ENCODE results near the gene SMOC2. TPM values are rescaled to one million over a fixed set of nuclear protein-coding genes. Genes with fewer than 3 reads are reported as not detected.

The SMOC2 gene
- total and polyA plus RNA-seq, 2 of the 13 experiments (the other 11 are each of a cell fraction or from before 2014, with no cell fraction given): not detected

DNA sequence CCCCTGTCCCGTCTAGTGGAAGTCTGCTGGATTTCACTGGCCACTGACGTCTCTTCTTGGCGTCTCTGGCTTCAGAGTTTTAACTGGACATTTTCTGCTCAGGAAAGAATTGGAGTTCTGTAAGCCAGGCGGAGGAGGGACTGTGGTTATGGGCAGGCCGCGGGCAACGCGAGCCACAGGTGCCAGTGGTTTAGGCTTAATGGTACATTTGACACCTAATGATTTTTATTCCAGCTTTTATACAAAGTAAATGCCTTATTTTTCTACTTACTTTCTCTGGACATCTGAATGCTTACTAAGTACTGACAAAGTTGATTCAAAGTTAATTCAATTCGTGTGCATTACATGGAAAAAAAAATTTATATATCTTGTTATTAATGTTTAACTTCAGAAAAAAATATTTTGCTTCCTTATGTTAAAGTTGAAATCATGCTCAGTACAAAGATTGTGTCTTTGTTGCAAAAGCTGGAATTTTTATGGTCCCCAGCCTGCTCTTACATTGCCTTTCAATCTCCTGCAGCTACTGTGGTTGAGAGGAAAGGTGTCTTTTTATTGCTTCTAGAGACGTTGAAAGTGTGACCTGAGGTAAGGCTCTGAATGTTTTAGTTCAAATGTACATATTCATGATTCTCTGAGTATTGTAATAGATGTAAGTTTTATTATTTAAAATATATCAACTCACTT, 231.0 kb downstream of the SMOC2 start:
- Histone ChIP-seq H3K4me3 (replicated peaks in 1 of 3; ENCODE audit: insufficient read depth in 1 of 3, low read depth in 2 of 3, low read length in 3 of 3) (no peak overlapping the region), H3K27ac (ENCODE audit: extremely low read length, insufficient read depth, low read length) (no peak overlapping the region), H3K4me2 (ENCODE audit: low read depth, low read length) (no peak overlapping the region), H4K20me1 (ENCODE audit: insufficient read depth, low read length) (no peaks in the 10 kb centered on the region), H3K4me1 (ENCODE audit: insufficient read depth, low read length) (no peaks in the 10 kb centered on the region), H3K9me3 (ENCODE audit: low read length) (no peaks in the 10 kb centered on the region), H3K36me3 (replicated peaks in 1 of 2; ENCODE audit: control insufficient read depth in 1 of 2, insufficient read depth in 2 of 2, low read length in 2 of 2) (no peaks in the 10 kb centered on the region), H2AFZ (ENCODE audit: low read length) (no peak overlapping the region), H3K27me3 (ENCODE audit: control insufficient read depth in 1 of 2, insufficient read depth in 2 of 2, low read length in 2 of 2) (peaks cover 7 to 52% of the 10 kb centered on the region in 2 experiments; a peak in 3 of 5 replicates), H3K79me2 (ENCODE audit: insufficient read depth, low read length) (no peaks in the 10 kb centered on the region), H3K9ac (ENCODE audit: insufficient read depth, low read depth, low read length) (no peak overlapping the region)
- TF ChIP-seq, protein P1, sequence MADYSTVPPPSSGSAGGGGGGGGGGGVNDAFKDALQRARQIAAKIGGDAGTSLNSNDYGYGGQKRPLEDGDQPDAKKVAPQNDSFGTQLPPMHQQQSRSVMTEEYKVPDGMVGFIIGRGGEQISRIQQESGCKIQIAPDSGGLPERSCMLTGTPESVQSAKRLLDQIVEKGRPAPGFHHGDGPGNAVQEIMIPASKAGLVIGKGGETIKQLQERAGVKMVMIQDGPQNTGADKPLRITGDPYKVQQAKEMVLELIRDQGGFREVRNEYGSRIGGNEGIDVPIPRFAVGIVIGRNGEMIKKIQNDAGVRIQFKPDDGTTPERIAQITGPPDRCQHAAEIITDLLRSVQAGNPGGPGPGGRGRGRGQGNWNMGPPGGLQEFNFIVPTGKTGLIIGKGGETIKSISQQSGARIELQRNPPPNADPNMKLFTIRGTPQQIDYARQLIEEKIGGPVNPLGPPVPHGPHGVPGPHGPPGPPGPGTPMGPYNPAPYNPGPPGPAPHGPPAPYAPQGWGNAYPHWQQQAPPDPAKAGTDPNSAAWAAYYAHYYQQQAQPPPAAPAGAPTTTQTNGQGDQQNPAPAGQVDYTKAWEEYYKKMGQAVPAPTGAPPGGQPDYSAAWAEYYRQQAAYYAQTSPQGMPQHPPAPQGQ (CRISPR knock-in tag; IDR thresholded peaks at IDR 0.05; ENCODE audit: borderline replicate concordance): no peak
- TF ChIP-seq DNMT1 (CRISPR knock-in tag; IDR thresholded peaks at IDR 0.05): no peak
- no peak for TF ChIP-seq ZNF335 (CRISPR knock-in tag; IDR thresholded peaks at IDR 0.05)
- no peak for TF ChIP-seq SMARCE1 (IDR thresholded peaks at IDR 0.05; ENCODE audit: borderline replicate concordance)
- no peak for TF ChIP-seq ZNF235 (CRISPR knock-in tag; IDR thresholded peaks at IDR 0.05; ENCODE audit: borderline replicate concordance)
- TF ChIP-seq, protein P2, sequence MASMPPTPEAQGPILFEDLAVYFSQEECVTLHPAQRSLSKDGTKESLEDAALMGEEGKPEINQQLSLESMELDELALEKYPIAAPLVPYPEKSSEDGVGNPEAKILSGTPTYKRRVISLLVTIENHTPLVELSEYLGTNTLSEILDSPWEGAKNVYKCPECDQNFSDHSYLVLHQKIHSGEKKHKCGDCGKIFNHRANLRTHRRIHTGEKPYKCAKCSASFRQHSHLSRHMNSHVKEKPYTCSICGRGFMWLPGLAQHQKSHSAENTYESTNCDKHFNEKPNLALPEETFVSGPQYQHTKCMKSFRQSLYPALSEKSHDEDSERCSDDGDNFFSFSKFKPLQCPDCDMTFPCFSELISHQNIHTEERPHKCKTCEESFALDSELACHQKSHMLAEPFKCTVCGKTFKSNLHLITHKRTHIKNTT (CRISPR knock-in tag; IDR thresholded peaks at IDR 0.05): no peak
- no peak for TF ChIP-seq HOXA5 (CRISPR knock-in tag; IDR thresholded peaks at IDR 0.05)
- TF ChIP-seq, protein P3, sequence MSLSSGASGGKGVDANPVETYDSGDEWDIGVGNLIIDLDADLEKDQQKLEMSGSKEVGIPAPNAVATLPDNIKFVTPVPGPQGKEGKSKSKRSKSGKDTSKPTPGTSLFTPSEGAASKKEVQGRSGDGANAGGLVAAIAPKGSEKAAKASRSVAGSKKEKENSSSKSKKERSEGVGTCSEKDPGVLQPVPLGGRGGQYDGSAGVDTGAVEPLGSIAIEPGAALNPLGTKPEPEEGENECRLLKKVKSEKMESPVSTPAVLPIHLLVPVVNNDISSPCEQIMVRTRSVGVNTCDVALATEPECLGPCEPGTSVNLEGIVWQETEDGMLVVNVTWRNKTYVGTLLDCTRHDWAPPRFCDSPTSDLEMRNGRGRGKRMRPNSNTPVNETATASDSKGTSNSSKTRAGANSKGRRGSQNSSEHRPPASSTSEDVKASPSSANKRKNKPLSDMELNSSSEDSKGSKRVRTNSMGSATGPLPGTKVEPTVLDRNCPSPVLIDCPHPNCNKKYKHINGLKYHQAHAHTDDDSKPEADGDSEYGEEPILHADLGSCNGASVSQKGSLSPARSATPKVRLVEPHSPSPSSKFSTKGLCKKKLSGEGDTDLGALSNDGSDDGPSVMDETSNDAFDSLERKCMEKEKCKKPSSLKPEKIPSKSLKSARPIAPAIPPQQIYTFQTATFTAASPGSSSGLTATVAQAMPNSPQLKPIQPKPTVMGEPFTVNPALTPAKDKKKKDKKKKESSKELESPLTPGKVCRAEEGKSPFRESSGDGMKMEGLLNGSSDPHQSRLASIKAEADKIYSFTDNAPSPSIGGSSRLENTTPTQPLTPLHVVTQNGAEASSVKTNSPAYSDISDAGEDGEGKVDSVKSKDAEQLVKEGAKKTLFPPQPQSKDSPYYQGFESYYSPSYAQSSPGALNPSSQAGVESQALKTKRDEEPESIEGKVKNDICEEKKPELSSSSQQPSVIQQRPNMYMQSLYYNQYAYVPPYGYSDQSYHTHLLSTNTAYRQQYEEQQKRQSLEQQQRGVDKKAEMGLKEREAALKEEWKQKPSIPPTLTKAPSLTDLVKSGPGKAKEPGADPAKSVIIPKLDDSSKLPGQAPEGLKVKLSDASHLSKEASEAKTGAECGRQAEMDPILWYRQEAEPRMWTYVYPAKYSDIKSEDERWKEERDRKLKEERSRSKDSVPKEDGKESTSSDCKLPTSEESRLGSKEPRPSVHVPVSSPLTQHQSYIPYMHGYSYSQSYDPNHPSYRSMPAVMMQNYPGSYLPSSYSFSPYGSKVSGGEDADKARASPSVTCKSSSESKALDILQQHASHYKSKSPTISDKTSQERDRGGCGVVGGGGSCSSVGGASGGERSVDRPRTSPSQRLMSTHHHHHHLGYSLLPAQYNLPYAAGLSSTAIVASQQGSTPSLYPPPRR (CRISPR knock-in tag; IDR thresholded peaks at IDR 0.05; ENCODE audit: borderline replicate concordance): no peak
- TF ChIP-seq SOX5 (CRISPR knock-in tag; IDR thresholded peaks at IDR 0.05; ENCODE audit: borderline replicate concordance): no peak
- TF ChIP-seq POGZ (CRISPR knock-in tag; IDR thresholded peaks at IDR 0.05): no peak
- TF ChIP-seq ZNF468 (CRISPR knock-in tag; IDR thresholded peaks at IDR 0.05): no peak
- TF ChIP-seq ZNF383 (CRISPR knock-in tag; IDR thresholded peaks at IDR 0.05; ENCODE audit: borderline replicate concordance): no peak
- no peak for TF ChIP-seq ZNF879 (CRISPR knock-in tag; IDR thresholded peaks at IDR 0.05)
- TF ChIP-seq IKZF1 (IDR thresholded peaks at IDR 0.05): no peak
- no peak for TF ChIP-seq MED1 (CRISPR knock-in tag; IDR thresholded peaks at IDR 0.05)
- no peak for TF ChIP-seq ZMYM3 (CRISPR knock-in tag; IDR thresholded peaks at IDR 0.05)
- POLR2A ChIA-PET: no interaction called here
- no peak for DNase-seq (ENCODE audit: low spot score)
- no peak for FAIRE-seq
- ATAC-seq: no peak
- 3% methylated on average over 10 of the region's 10 CpGs for WGBS (ENCODE audit: low lambda C conversion rate)
- CTCF ChIA-PET (ENCODE audit: low intra/inter-chr PET ratio, low total read pairs): no interaction called here
- no TSS peak for BruUV-seq (replicated peaks)
- intact Hi-C loops (cut with micrococcal nuclease; ENCODE audit: unreplicated experiment) (no loop called here), in situ Hi-C loops (cut with HindIII; ENCODE audit: extremely low pct_ligation_motif_present, low pct_unique_long_range_greater_than_20kb) (no loop called here)

Measured in HepG2 (cell line).